ENCODE measurements around the gene DDX42. TPM values are rescaled to one million over a fixed set of nuclear protein-coding genes. Genes with fewer than 3 reads are reported as not detected.

Gene DDX42
- total and polyA plus RNA-seq, 2 of the 13 experiments (the other 11 are each of a cell fraction or from before 2014, with no cell fraction given), result 87.2 to 92.9 TPM

DNA sequence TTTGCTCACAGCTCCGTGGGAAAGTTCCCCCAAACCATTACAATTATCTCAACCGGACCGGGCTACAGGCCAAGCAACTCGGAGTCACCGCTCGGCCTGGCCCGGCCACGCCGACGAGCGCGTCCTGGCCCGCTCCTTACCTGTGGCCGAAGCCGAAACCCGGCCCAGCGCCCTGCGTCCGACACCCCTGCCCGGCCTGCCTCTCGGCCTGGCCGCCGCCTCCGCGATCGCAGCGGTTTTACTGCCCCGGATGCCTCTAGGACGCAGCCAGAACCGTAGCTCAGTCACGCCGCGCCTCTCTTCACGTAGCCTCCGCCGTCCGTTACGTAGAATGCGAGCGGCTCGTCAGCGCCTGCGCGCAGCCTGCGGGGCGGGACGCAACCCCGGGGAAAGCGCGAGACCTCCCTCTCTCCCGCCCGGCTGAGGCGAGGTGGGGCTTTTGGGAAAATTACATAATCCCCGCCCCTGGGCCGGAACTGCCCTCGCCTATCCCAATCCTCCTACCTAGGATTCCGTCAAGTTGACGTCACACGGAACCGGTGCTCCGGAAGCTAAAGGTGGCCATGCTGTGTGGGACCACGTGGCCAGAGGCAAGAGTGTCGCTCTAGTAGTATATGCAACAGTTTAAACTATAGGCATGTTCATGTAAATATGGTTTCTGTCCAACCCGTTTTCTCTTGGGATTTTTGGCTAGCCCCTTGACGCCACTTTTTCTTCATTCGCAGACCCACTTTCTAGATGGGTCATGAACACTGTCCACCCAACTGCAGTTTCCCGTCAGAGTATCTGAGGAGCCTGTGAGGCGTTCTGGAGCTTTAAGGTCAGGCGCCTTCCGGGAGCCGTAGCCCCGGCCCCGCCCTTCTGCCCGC lies 464 bp upstream of the DDX42 start, which contains the start of gene CCDC47 (continued):
- TF ChIP-seq, protein P1, sequence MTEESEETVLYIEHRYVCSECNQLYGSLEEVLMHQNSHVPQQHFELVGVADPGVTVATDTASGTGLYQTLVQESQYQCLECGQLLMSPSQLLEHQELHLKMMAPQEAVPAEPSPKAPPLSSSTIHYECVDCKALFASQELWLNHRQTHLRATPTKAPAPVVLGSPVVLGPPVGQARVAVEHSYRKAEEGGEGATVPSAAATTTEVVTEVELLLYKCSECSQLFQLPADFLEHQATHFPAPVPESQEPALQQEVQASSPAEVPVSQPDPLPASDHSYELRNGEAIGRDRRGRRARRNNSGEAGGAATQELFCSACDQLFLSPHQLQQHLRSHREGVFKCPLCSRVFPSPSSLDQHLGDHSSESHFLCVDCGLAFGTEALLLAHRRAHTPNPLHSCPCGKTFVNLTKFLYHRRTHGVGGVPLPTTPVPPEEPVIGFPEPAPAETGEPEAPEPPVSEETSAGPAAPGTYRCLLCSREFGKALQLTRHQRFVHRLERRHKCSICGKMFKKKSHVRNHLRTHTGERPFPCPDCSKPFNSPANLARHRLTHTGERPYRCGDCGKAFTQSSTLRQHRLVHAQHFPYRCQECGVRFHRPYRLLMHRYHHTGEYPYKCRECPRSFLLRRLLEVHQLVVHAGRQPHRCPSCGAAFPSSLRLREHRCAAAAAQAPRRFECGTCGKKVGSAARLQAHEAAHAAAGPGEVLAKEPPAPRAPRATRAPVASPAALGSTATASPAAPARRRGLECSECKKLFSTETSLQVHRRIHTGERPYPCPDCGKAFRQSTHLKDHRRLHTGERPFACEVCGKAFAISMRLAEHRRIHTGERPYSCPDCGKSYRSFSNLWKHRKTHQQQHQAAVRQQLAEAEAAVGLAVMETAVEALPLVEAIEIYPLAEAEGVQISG (CRISPR knock-in tag; IDR thresholded peaks at IDR 0.05), result peak; percentile 98
- TF ChIP-seq MTF2 (CRISPR knock-in tag; IDR thresholded peaks at IDR 0.05; ENCODE audit: borderline replicate concordance), result 0 out of 2 replicates have a peak, but pooled peaks have one; percentile 13
- TF ChIP-seq ZBTB38 (CRISPR knock-in tag; IDR thresholded peaks at IDR 0.05), result peak; percentile 91
- peak; percentile 88 for TF ChIP-seq POLR2G (IDR thresholded peaks at IDR 0.05; ENCODE audit: low read depth, low read length)
- peak; percentile 93 for TF ChIP-seq HIVEP1 (CRISPR knock-in tag; IDR thresholded peaks at IDR 0.05)
- TF ChIP-seq ZNF3 (CRISPR knock-in tag; IDR thresholded peaks at IDR 0.05), result peak; percentile 51; the same call in 1 of the 2 replicates
- TF ChIP-seq, protein P2, sequence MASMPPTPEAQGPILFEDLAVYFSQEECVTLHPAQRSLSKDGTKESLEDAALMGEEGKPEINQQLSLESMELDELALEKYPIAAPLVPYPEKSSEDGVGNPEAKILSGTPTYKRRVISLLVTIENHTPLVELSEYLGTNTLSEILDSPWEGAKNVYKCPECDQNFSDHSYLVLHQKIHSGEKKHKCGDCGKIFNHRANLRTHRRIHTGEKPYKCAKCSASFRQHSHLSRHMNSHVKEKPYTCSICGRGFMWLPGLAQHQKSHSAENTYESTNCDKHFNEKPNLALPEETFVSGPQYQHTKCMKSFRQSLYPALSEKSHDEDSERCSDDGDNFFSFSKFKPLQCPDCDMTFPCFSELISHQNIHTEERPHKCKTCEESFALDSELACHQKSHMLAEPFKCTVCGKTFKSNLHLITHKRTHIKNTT (CRISPR knock-in tag; IDR thresholded peaks at IDR 0.05), result peak; percentile 8; the same call in 1 of the 2 replicates
- no peak for TF ChIP-seq NONO (IDR thresholded peaks at IDR 0.05)
- TF ChIP-seq NONO (CRISPR knock-in tag; conservative IDR thresholded peaks at IDR 0.05), result peak; percentile 95
- peak; percentile 89 for TF ChIP-seq JUND (CRISPR knock-in tag; IDR thresholded peaks at IDR 0.05)
- TF ChIP-seq KAT7 (CRISPR knock-in tag; IDR thresholded peaks at IDR 0.05; ENCODE audit: borderline replicate concordance), result peak; percentile 99
- TF ChIP-seq, protein P3, sequence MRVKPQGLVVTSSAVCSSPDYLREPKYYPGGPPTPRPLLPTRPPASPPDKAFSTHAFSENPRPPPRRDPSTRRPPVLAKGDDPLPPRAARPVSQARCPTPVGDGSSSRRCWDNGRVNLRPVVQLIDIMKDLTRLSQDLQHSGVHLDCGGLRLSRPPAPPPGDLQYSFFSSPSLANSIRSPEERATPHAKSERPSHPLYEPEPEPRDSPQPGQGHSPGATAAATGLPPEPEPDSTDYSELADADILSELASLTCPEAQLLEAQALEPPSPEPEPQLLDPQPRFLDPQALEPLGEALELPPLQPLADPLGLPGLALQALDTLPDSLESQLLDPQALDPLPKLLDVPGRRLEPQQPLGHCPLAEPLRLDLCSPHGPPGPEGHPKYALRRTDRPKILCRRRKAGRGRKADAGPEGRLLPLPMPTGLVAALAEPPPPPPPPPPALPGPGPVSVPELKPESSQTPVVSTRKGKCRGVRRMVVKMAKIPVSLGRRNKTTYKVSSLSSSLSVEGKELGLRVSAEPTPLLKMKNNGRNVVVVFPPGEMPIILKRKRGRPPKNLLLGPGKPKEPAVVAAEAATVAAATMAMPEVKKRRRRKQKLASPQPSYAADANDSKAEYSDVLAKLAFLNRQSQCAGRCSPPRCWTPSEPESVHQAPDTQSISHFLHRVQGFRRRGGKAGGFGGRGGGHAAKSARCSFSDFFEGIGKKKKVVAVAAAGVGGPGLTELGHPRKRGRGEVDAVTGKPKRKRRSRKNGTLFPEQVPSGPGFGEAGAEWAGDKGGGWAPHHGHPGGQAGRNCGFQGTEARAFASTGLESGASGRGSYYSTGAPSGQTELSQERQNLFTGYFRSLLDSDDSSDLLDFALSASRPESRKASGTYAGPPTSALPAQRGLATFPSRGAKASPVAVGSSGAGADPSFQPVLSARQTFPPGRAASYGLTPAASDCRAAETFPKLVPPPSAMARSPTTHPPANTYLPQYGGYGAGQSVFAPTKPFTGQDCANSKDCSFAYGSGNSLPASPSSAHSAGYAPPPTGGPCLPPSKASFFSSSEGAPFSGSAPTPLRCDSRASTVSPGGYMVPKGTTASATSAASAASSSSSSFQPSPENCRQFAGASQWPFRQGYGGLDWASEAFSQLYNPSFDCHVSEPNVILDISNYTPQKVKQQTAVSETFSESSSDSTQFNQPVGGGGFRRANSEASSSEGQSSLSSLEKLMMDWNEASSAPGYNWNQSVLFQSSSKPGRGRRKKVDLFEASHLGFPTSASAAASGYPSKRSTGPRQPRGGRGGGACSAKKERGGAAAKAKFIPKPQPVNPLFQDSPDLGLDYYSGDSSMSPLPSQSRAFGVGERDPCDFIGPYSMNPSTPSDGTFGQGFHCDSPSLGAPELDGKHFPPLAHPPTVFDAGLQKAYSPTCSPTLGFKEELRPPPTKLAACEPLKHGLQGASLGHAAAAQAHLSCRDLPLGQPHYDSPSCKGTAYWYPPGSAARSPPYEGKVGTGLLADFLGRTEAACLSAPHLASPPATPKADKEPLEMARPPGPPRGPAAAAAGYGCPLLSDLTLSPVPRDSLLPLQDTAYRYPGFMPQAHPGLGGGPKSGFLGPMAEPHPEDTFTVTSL (CRISPR knock-in tag; IDR thresholded peaks at IDR 0.05; ENCODE audit: borderline replicate concordance), result peak; percentile 88
- TF ChIP-seq, protein P4, sequence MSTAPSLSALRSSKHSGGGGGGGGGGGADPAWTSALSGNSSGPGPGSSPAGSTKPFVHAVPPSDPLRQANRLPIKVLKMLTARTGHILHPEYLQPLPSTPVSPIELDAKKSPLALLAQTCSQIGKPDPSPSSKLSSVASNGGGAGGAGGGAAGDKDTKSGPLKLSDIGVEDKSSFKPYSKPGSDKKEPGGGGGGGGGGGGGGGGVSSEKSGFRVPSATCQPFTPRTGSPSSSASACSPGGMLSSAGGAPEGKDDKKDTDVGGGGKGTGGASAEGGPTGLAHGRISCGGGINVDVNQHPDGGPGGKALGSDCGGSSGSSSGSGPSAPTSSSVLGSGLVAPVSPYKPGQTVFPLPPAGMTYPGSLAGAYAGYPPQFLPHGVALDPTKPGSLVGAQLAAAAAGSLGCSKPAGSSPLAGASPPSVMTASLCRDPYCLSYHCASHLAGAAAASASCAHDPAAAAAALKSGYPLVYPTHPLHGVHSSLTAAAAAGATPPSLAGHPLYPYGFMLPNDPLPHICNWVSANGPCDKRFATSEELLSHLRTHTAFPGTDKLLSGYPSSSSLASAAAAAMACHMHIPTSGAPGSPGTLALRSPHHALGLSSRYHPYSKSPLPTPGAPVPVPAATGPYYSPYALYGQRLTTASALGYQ (CRISPR knock-in tag; IDR thresholded peaks at IDR 0.05), result peak; percentile 81; the same call in 1 of the 2 replicates
- TF ChIP-seq EEA1 (CRISPR knock-in tag; IDR thresholded peaks at IDR 0.05; ENCODE audit: borderline replicate concordance), result peak; percentile 96
- TF ChIP-seq, protein P5, sequence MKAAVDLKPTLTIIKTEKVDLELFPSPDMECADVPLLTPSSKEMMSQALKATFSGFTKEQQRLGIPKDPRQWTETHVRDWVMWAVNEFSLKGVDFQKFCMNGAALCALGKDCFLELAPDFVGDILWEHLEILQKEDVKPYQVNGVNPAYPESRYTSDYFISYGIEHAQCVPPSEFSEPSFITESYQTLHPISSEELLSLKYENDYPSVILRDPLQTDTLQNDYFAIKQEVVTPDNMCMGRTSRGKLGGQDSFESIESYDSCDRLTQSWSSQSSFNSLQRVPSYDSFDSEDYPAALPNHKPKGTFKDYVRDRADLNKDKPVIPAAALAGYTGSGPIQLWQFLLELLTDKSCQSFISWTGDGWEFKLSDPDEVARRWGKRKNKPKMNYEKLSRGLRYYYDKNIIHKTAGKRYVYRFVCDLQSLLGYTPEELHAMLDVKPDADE (CRISPR knock-in tag; IDR thresholded peaks at IDR 0.05), result 0 out of 2 replicates have a peak, but pooled peaks have one; percentile 48
